ENCODE results near the gene TJP1. TPM values are rescaled to one million over a fixed set of nuclear protein-coding genes. Genes with fewer than 3 reads are reported as not detected.

TJP1 gene
- total and polyA plus RNA-seq, 2 donors (not counting 1 experiment from before 2014, with no cell fraction given), result 0.10 TPM; not detected in 1

DNA sequence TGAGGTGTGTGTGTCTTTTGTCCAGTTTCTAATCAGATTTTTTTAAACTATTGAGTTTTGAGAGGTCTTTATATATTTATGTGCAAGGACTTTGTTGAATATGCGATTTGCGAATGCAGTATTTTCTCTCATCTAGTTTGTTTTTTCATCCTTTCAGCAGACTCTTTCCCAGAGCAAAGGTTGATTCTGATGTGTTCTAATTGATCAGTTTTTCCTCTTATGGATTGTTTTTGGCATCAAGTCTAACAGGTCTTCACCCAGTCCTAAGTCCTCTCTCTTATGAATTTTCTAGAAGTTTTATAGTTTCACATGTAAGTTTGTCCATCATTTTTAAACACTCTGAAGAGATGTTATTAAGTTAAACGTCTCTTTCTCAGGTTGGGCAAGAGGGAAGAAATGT, 17.8 kb upstream of the TJP1 start:
- H2AFZ ChIP-seq (ENCODE audit: insufficient read depth, low read depth, low read length, poor library complexity, severe bottlenecking), result no peak overlapping the region
- TF ChIP-seq EZH2 (IDR thresholded peaks at IDR 0.05; ENCODE audit: borderline replicate concordance, insufficient read depth, low read depth, low read length, poor library complexity, severe bottlenecking) (no peak), CTCF (IDR thresholded peaks at IDR 0.05) (no peak)
- H3K4me2 ChIP-seq (replicated peaks; ENCODE audit: low read depth, low read length, poor library complexity, severe bottlenecking), result no peak overlapping the region
- no peaks in the 10 kb centered on the region for H3K9me3 ChIP-seq (ENCODE audit: control extremely low read depth in 1 of 3, control insufficient read depth in 2 of 3, insufficient read depth in 1 of 3, low read length in 2 of 3)
- H3K27me3 ChIP-seq (replicated peaks in 1 of 4; ENCODE audit: control extremely low read depth in 1 of 4, control insufficient read depth in 3 of 4, insufficient read depth in 4 of 4, low read length in 3 of 4), result peaks cover 0 to 5% (median under 1%) of the 10 kb centered on the region in 4 experiments
- Mint-ChIP-seq H3K4me1 (no peaks in the 10 kb centered on the region), H3K9me3 (ENCODE audit: insufficient read depth) (no peaks in the 10 kb centered on the region), H3K27me3 (peaks cover 50% of the 10 kb centered on the region), H3K4me3 (no peak overlapping the region), H3K27ac (no peak overlapping the region)
- H3K27ac ChIP-seq (ENCODE audit: low read length in 2 of 2), result no peak overlapping the region
- no peaks in the 10 kb centered on the region for H3K36me3 ChIP-seq (replicated peaks in 1 of 2; ENCODE audit: control extremely low read depth in 1 of 2, control insufficient read depth in 1 of 2, extremely low read depth in 1 of 2, insufficient read depth in 2 of 2, low read length in 1 of 2)
- no peak for DNase-seq
- no CpG with 5 or more reads among the region's 3 CpGs for WGBS (ENCODE audit: insufficient coverage)
- ChIA-PET POLR2A (no interaction called here), CTCF (no interaction called here)
- no peaks in the 10 kb centered on the region for H3K79me2 ChIP-seq (ENCODE audit: control insufficient read depth, insufficient read depth, low read length)
- H4K20me1 ChIP-seq (ENCODE audit: control insufficient read depth, insufficient read depth, low read length, poor library complexity, severe bottlenecking), result no peaks in the 10 kb centered on the region
- no peaks in the 10 kb centered on the region for H3K4me1 ChIP-seq (ENCODE audit: control insufficient read depth in 2 of 2, insufficient read depth in 2 of 2, low read length in 2 of 2)
- ATAC-seq (ENCODE audit: low read depth), result no peak
- no peak overlapping the region for H3K4me3 ChIP-seq (ENCODE audit: control extremely low read depth in 1 of 5, extremely low read depth in 1 of 5, insufficient read depth in 1 of 5, low read depth in 2 of 5, low read length in 4 of 5)
- intact Hi-C loops (cut with micrococcal nuclease), result no loop called here
- no peak overlapping the region for H3K9ac ChIP-seq (ENCODE audit: low read length)

DNA sequence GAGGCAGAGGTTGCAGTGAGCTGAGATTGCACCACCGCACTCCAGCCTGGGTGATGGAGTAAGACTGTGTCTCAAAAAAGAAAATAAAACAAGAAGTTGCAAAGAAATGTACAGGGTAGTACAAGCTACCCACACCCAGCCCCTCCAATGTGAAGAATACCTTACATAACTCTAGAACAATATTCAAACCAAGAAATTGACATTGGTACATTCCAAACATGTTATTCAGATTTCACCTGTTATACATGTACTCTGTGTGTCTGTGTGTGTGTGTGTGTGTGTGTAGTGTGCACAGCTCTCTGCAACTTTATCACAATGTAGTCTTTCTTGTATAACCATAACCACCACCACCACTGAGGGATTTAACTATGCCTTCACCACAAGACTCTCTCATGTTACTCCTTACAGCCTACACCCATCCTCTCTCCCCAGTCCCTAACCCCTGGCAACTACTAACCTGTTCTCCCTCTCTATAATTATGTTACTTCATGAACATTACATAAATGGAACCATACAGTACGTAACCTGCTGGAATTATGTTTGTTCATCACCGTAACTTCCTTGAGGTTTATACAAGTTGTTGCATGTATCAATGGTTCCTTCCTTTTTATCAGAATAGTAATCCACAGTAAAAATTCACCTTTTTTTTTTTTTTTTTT, 16.2 kb upstream of the TJP1 start:
- Histone ChIP-seq H3K4me3 (ENCODE audit: control extremely low read depth in 1 of 5, extremely low read depth in 1 of 5, insufficient read depth in 1 of 5, low read depth in 2 of 5, low read length in 4 of 5) (no peak overlapping the region), H3K36me3 (replicated peaks in 1 of 2; ENCODE audit: control extremely low read depth in 1 of 2, control insufficient read depth in 1 of 2, extremely low read depth in 1 of 2, insufficient read depth in 2 of 2, low read length in 1 of 2) (no peaks in the 10 kb centered on the region), H4K20me1 (ENCODE audit: control insufficient read depth, insufficient read depth, low read length, poor library complexity, severe bottlenecking) (no peaks in the 10 kb centered on the region), H3K9me3 (ENCODE audit: control extremely low read depth in 1 of 3, control insufficient read depth in 2 of 3, insufficient read depth in 1 of 3, low read length in 2 of 3) (peaks cover 0 to 3% (median 0%) of the 10 kb centered on the region in 3 donors), H2AFZ (ENCODE audit: insufficient read depth, low read depth, low read length, poor library complexity, severe bottlenecking) (no peak overlapping the region), H3K79me2 (ENCODE audit: control insufficient read depth, insufficient read depth, low read length) (no peaks in the 10 kb centered on the region), H3K27ac (ENCODE audit: low read length in 2 of 2) (no peak overlapping the region), H3K4me1 (ENCODE audit: control insufficient read depth in 2 of 2, insufficient read depth in 2 of 2, low read length in 2 of 2) (no peaks in the 10 kb centered on the region), H3K4me2 (replicated peaks; ENCODE audit: low read depth, low read length, poor library complexity, severe bottlenecking) (no peak overlapping the region), H3K27me3 (replicated peaks in 1 of 4; ENCODE audit: control extremely low read depth in 1 of 4, control insufficient read depth in 3 of 4, insufficient read depth in 4 of 4, low read length in 3 of 4) (peaks cover 0 to 7% (median 2%) of the 10 kb centered on the region in 4 experiments), H3K9ac (ENCODE audit: low read length) (no peak overlapping the region)
- WGBS (ENCODE audit: insufficient coverage), result no CpG with 5 or more reads among the region's 3 CpGs
- ChIA-PET CTCF (no interaction called here), POLR2A (no interaction called here)
- ATAC-seq (ENCODE audit: low read depth) (no peak), DNase-seq (no peak)
- no peaks in the 10 kb centered on the region for H3K9me3 Mint-ChIP-seq (ENCODE audit: insufficient read depth)
- intact Hi-C loops (cut with micrococcal nuclease), result no loop called here
- no peaks in the 10 kb centered on the region for H3K4me1 Mint-ChIP-seq
- H3K4me3 Mint-ChIP-seq, result no peak overlapping the region
- no peak overlapping the region for H3K27ac Mint-ChIP-seq
- TF ChIP-seq CTCF (IDR thresholded peaks at IDR 0.05), result no peak
- TF ChIP-seq EZH2 (IDR thresholded peaks at IDR 0.05; ENCODE audit: borderline replicate concordance, insufficient read depth, low read depth, low read length, poor library complexity, severe bottlenecking), result no peak
- H3K27me3 Mint-ChIP-seq, result peaks cover 53% of the 10 kb centered on the region

Data from B cell (primary cell).